HG03354 (cell line): ENCODE results near the gene NLGN4Y.

ENCODE experiments used
- ATAC-seq: cut with Tn5 transposase; IDR thresholded peaks from one replicate; pipeline ENCODE4 v1.9.1; 2021; ENCODE audit warnings: mild to moderate bottlenecking; ENCODE audit not compliant: unreplicated experiment, poor library complexity, severe bottlenecking

Gene NLGN4Y

GRCh38 chrY:14524272-14525231 is at the start of gene NLGN4Y:
Gene NLGN4Y, plus strand, starts transcription at chrY:14524529. Its CDS starts 97,591 bp downstream, at chrY:14622120.
- no peak for ATAC-seq

GRCh38 chrY:14485935-14486334 is 38.4 kb upstream of the NLGN4Y start:
- no peak for ATAC-seq

GRCh38 chrY:14490226-14490625 is 34.1 kb upstream of the NLGN4Y start:
- no peak for ATAC-seq

GRCh38 chrY:14498071-14498470 is 26.3 kb upstream of the NLGN4Y start:
- no peak for ATAC-seq

GRCh38 chrY:14504592-14504991 is 19.7 kb upstream of the NLGN4Y start:
- ATAC-seq = no peak

- ATAC-seq = no peak
Measured at GRCh38 chrY:14522379-14522950, 1.9 kb upstream of the NLGN4Y start.

GRCh38 chrY:14523491-14524271 is 648 bp upstream of the NLGN4Y start:
- no peak for ATAC-seq

GRCh38 chrY:14525315-14525714 is 986 bp downstream of the NLGN4Y start:
- ATAC-seq = no peak

GRCh38 chrY:14528361-14528760 is 4.0 kb downstream of the NLGN4Y start:
- ATAC-seq = no peak

GRCh38 chrY:14536703-14537102 is 12.4 kb downstream of the NLGN4Y start:
- no peak for ATAC-seq

- ATAC-seq = no peak
Measured at GRCh38 chrY:14543506-14543905, 19.2 kb downstream of the NLGN4Y start.

GRCh38 chrY:14581294-14581693 is 57.0 kb downstream of the NLGN4Y start:
- ATAC-seq = no peak

- no peak for ATAC-seq
Measured at GRCh38 chrY:14586725-14587124, 62.4 kb downstream of the NLGN4Y start.

- no peak for ATAC-seq
Measured at GRCh38 chrY:14601372-14601771, 77.0 kb downstream of the NLGN4Y start.

GRCh38 chrY:14617625-14618024 is 93.3 kb downstream of the NLGN4Y start:
- no peak for ATAC-seq

- ATAC-seq = no peak
Measured at GRCh38 chrY:14618513-14618912, 94.2 kb downstream of the NLGN4Y start.

GRCh38 chrY:14628208-14628607 is 103.9 kb downstream of the NLGN4Y start:
- no peak for ATAC-seq

GRCh38 chrY:14631676-14632075 is 107.3 kb downstream of the NLGN4Y start:
- no peak for ATAC-seq

GRCh38 chrY:14633718-14634117 is 109.4 kb downstream of the NLGN4Y start:
- no peak for ATAC-seq

- ATAC-seq = no peak
Measured at GRCh38 chrY:14634954-14635353, 110.6 kb downstream of the NLGN4Y start.
